NB4 (cell line): ENCODE data around the gene KRT82.

ENCODE experiments used
- CTCF ChIP-seq: IDR thresholded peaks from one replicate; pipeline ENCODE4 v1.5.1; 2012; ENCODE audit warnings: low read depth, low read length
- MAX ChIP-seq: IDR thresholded peaks from 2 replicates; pipeline ENCODE4 v1.6.1; 2011; ENCODE audit warnings: low read depth, low read length
- MYC ChIP-seq: IDR thresholded peaks from 2 replicates; pipeline ENCODE4 v1.6.1; 2011; ENCODE audit warnings: low read depth, low read length
- POLR2A ChIP-seq: IDR thresholded peaks from 2 replicates; pipeline ENCODE4 v1.6.1; 2011; ENCODE audit warnings: mild to moderate bottlenecking; ENCODE audit not compliant: insufficient read length; ENCODE audit errors: extremely low read depth

DNA sequence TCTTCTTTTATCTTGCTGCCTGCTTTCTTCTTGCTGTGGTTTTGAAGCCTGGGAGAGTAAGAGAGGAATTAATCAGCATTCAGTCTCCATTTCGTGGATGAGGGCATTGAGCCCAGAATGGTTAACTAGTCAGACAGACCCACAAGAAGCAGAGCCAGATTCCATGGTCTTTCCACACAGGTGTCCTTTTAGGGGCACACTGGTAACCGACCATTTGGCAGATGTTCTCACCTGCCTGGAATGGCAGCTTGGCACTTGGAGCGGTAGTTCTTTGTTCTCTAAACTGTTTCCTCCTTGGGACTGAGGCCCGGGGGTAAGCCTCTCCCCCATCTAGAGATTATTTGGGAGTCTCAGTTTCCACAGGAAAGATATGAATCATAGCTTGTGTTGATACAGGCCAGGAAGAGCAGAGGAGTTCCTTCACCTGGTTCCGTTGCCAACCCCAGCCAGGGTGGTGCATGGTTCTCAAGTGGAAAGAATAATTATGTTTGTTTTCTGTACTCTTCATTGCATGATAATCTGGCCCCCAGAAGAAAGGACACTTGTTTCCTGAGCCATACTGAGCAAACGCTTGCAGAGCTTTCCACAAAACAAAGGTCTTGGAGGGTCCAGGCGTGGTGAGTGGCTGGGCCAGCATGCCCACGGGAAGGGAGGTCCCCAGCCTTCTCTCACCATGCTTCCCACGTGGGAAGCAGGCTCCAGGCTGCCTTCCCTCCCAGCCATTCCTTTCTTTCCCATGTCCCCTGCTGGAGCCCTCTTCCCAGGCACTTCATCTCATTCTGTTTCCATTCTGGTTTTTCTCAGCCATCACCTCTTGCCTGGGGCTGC is 30.1 kb upstream of the KRT82 start:
- TF ChIP-seq CTCF (no peak), POLR2A (no peak), MAX (no peak), MYC (no peak)
